NCI-H2196 (cell line): Measurements from ENCODE around the gene MAP10.

Experiments
- DNase-seq: peaks from one replicate; lab custom pipeline; 2025; ENCODE audit not compliant: unreplicated experiment; lab: John Stamatoyannopoulos, UW

Gene MAP10

GRCh38 chr1:232795497-232796053 is 9.6 kb upstream of the MAP10 start:
- no peak for DNase-seq

GRCh38 chr1:232797856-232798510 is 7.2 kb upstream of the MAP10 start:
- DNase-seq, result no peak

- DNase-seq, result no peak
Measured at GRCh38 chr1:232798920-232799319, 6.3 kb upstream of the MAP10 start.

- DNase-seq, result no peak
Measured at GRCh38 chr1:232806186-232806510, 932 bp downstream of the MAP10 start.

- no peak for DNase-seq
Measured at GRCh38 chr1:232810856-232811255, 5.6 kb downstream of the MAP10 start.

GRCh38 chr1:232812560-232812959 is 7.3 kb downstream of the MAP10 start:
- DNase-seq, result no peak

- no peak for DNase-seq
Measured at GRCh38 chr1:232813097-232813496, 7.9 kb downstream of the MAP10 start.

- DNase-seq, result no peak
Measured at GRCh38 chr1:232813760-232814159, 8.5 kb downstream of the MAP10 start.

- no peak for DNase-seq
Measured at GRCh38 chr1:232816324-232816723, 11.1 kb downstream of the MAP10 start.

- no peak for DNase-seq
Measured at GRCh38 chr1:232818040-232818439, 12.8 kb downstream of the MAP10 start.

GRCh38 chr1:232820431-232820830 is 15.2 kb downstream of the MAP10 start:
- no peak for DNase-seq

GRCh38 chr1:232822530-232822929 is 17.3 kb downstream of the MAP10 start:
- DNase-seq, result no peak

GRCh38 chr1:232826318-232826717 is 21.1 kb downstream of the MAP10 start:
- DNase-seq, result no peak

GRCh38 chr1:232830661-232831060 is 25.4 kb downstream of the MAP10 start:
- no peak for DNase-seq

- no peak for DNase-seq
Measured at GRCh38 chr1:232831895-232832294, 26.7 kb downstream of the MAP10 start.

- DNase-seq, result no peak
Measured at GRCh38 chr1:232834066-232834465, 28.9 kb downstream of the MAP10 start.

GRCh38 chr1:232835166-232835565 is 29.9 kb downstream of the MAP10 start:
- no peak for DNase-seq

GRCh38 chr1:232837087-232837486 is 31.9 kb downstream of the MAP10 start:
- no peak for DNase-seq

- DNase-seq, result no peak
Measured at GRCh38 chr1:232841823-232842565, 36.8 kb downstream of the MAP10 start.

- DNase-seq, result no peak
Measured at GRCh38 chr1:232844791-232845190, 39.6 kb downstream of the MAP10 start.

GRCh38 chr1:232845406-232845955 is 40.3 kb downstream of the MAP10 start:
- DNase-seq, result no peak

GRCh38 chr1:232851532-232851931 is 46.3 kb downstream of the MAP10 start:
- no peak for DNase-seq
